HEK293 (cell line): ENCODE measurements around the gene HDHD2.

Experiments
- CTCF ChIA-PET: fragments of 350-600 bp; formaldehyde crosslinking; extraction: SDS; loops from one replicate; lab custom pipeline; 2021; ENCODE audit warnings: antibody characterized with exemption; lab: Yijun Ruan, JAX
- POLR2A ChIA-PET: fragments of 300-600 bp; formaldehyde crosslinking; extraction: SDS; loops from one replicate; lab custom pipeline; 2020; ENCODE audit warnings: antibody characterized with exemption, inconsistent platforms; lab: Yijun Ruan, JAX
- H3K27ac ChIP-seq: fragments of 200-500 bp; sonication (Bioruptor generic); 2 replicates; pipeline ENCODE4 v1.5.1; 2014; ENCODE audit warnings: low read depth, low read length, control low read depth, inconsistent platforms; ENCODE audit errors: extremely low read depth
- H3K36me3 ChIP-seq, 2 experiments: fragments of 200-500 bp in 1 of 2; sonication (Bioruptor generic) in 1 of 2; 1 replicate in 1 of 2; 2 replicates in 1 of 2; pipeline ENCODE4 v1.5.1; 2014 to 2017; ENCODE audit warnings: inconsistent platforms in 2 of 2, low read length in 2 of 2; ENCODE audit not compliant: control insufficient read depth in 2 of 2, insufficient read depth in 1 of 2
- H3K4me1 ChIP-seq: fragments of 200-500 bp; sonication (Bioruptor generic); 2 replicates; pipeline ENCODE4 v1.5.1; 2014; ENCODE audit warnings: mild to moderate bottlenecking, low read length, inconsistent platforms; ENCODE audit not compliant: control insufficient read depth, insufficient read depth
- H3K4me3 ChIP-seq: 2 replicates; pipeline ENCODE4 v1.5.1; 2011; ENCODE audit warnings: low read depth, mild to moderate bottlenecking, control low read depth, low read length, moderate library complexity
- H3K9me3 ChIP-seq: fragments of 200-500 bp; sonication (Bioruptor generic); 2 replicates; pipeline ENCODE4 v1.5.1; 2014; ENCODE audit warnings: low read depth, low read length, inconsistent platforms; ENCODE audit not compliant: control insufficient read depth, insufficient read depth
- GLI2 ChIP-seq: fragments of 450-650 bp; formaldehyde crosslinking; IDR thresholded peaks from 2 replicates; pipeline ENCODE4; 2017; ENCODE audit warnings: missing biosample characterization, missing genetic modification characterization, low read depth, borderline replicate concordance
- HIC1 ChIP-seq: fragments of 450-650 bp; formaldehyde crosslinking; IDR thresholded peaks from 2 replicates; pipeline ENCODE4 v1.5.1; 2016; ENCODE audit warnings: missing biosample characterization, missing genetic modification characterization
- KLF9 ChIP-seq: fragments of 450-650 bp; formaldehyde crosslinking; IDR thresholded peaks from 2 replicates; pipeline ENCODE4 v1.5.1; 2016; ENCODE audit warnings: missing biosample characterization, missing genetic modification characterization, low read depth
- REPIN1 ChIP-seq: fragments of 450-650 bp; formaldehyde crosslinking; IDR thresholded peaks from 2 replicates; pipeline ENCODE4 v1.5.1; 2017; ENCODE audit warnings: missing biosample characterization, missing genetic modification characterization, low read depth
- SETDB1 ChIP-seq: IDR thresholded peaks from one replicate; pipeline ENCODE4 v1.6.1; 2017; ENCODE audit warnings: mild to moderate bottlenecking, low read length, moderate library complexity, mixed read lengths; ENCODE audit not compliant: insufficient read length
- SP2 ChIP-seq: fragments of 450-650 bp; formaldehyde crosslinking; IDR thresholded peaks from 2 replicates; pipeline ENCODE4 v1.5.1; 2016; ENCODE audit warnings: missing biosample characterization, missing genetic modification characterization
- ZBTB49 ChIP-seq: fragments of 450-650 bp; formaldehyde crosslinking; IDR thresholded peaks from 2 replicates; pipeline ENCODE4 v1.5.1; 2016; ENCODE audit warnings: missing biosample characterization, missing genetic modification characterization, low read depth
- ZNF133 ChIP-seq: fragments of 450-650 bp; formaldehyde crosslinking; IDR thresholded peaks from 2 replicates; pipeline ENCODE4 v1.5.1; 2016; ENCODE audit warnings: missing biosample characterization, missing genetic modification characterization
- ZNF18 ChIP-seq: fragments of 450-650 bp; formaldehyde crosslinking; IDR thresholded peaks from 2 replicates; pipeline ENCODE4 v1.5.1; 2016; ENCODE audit warnings: missing biosample characterization, missing genetic modification characterization
- ZNF184 ChIP-seq: fragments of 450-650 bp; IDR thresholded peaks from 2 replicates; pipeline ENCODE4 v1.5.1; 2018; ENCODE audit warnings: missing biosample characterization, mild to moderate bottlenecking, missing genetic modification characterization
- ZNF202 ChIP-seq: fragments of 450-650 bp; formaldehyde crosslinking; IDR thresholded peaks from 2 replicates; pipeline ENCODE4 v1.5.1; 2016; ENCODE audit warnings: missing biosample characterization, missing genetic modification characterization, borderline replicate concordance
- ZNF302 ChIP-seq: fragments of 450-650 bp; formaldehyde crosslinking; IDR thresholded peaks from 2 replicates; pipeline ENCODE4 v1.5.1; 2016; ENCODE audit warnings: missing biosample characterization, missing genetic modification characterization, low read depth
- ZNF391 ChIP-seq: fragments of 450-650 bp; formaldehyde crosslinking; IDR thresholded peaks from 2 replicates; pipeline ENCODE4 v1.5.1; 2016; ENCODE audit warnings: low read depth, missing biosample characterization, missing genetic modification characterization, borderline replicate concordance
- ZNF544 ChIP-seq: fragments of 450-650 bp; formaldehyde crosslinking; IDR thresholded peaks from 2 replicates; pipeline ENCODE4 v1.5.0; 2017; ENCODE audit warnings: missing biosample characterization, missing genetic modification characterization
- ZNF585B ChIP-seq: fragments of 450-650 bp; formaldehyde crosslinking; IDR thresholded peaks from 2 replicates; pipeline ENCODE4 v1.5.1; 2016; ENCODE audit warnings: missing biosample characterization, missing genetic modification characterization
- ZNF600 ChIP-seq: fragments of 450-650 bp; formaldehyde crosslinking; IDR thresholded peaks from 2 replicates; pipeline ENCODE4 v1.5.1; 2016; ENCODE audit warnings: missing biosample characterization, missing genetic modification characterization
- ZNF610 ChIP-seq: fragments of 450-650 bp; formaldehyde crosslinking; IDR thresholded peaks from 2 replicates; pipeline ENCODE4 v1.5.1; 2016; ENCODE audit warnings: missing biosample characterization, missing genetic modification characterization, borderline replicate concordance
- ZNF677 ChIP-seq: fragments of 450-650 bp; IDR thresholded peaks from 2 replicates; pipeline ENCODE4 v1.5.0; 2018; ENCODE audit warnings: missing biosample characterization, mild to moderate bottlenecking, missing genetic modification characterization, moderate library complexity
- ZNF701 ChIP-seq: fragments of 450-650 bp; formaldehyde crosslinking; IDR thresholded peaks from 2 replicates; pipeline ENCODE4 v1.5.1; 2016; ENCODE audit warnings: missing biosample characterization, missing genetic modification characterization
- ZSCAN16 ChIP-seq: fragments of 450-650 bp; formaldehyde crosslinking; IDR thresholded peaks from 2 replicates; pipeline ENCODE4 v1.5.1; 2016; ENCODE audit warnings: missing biosample characterization, missing genetic modification characterization
- ZSCAN30 ChIP-seq: fragments of 450-650 bp; IDR thresholded peaks from 2 replicates; pipeline ENCODE4 v1.5.1; 2018; ENCODE audit warnings: missing biosample characterization, mild to moderate bottlenecking, missing genetic modification characterization, moderate library complexity
- TF ChIP-seq, protein P1 (sequence below): fragments of 450-650 bp; formaldehyde crosslinking; IDR thresholded peaks from 2 replicates; pipeline ENCODE4 v1.5.1; 2016; ENCODE audit warnings: missing biosample characterization, missing genetic modification characterization
- TF ChIP-seq, protein P2 (sequence below): fragments of 450-650 bp; formaldehyde crosslinking; IDR thresholded peaks from 2 replicates; pipeline ENCODE4 v1.5.1; 2016; ENCODE audit warnings: missing biosample characterization, missing genetic modification characterization
- TF ChIP-seq, protein P3 (sequence below): fragments of 450-650 bp; IDR thresholded peaks from 2 replicates; pipeline ENCODE4 v1.5.1; 2018; ENCODE audit warnings: missing biosample characterization, missing genetic modification characterization

The HDHD2 gene

DNA sequence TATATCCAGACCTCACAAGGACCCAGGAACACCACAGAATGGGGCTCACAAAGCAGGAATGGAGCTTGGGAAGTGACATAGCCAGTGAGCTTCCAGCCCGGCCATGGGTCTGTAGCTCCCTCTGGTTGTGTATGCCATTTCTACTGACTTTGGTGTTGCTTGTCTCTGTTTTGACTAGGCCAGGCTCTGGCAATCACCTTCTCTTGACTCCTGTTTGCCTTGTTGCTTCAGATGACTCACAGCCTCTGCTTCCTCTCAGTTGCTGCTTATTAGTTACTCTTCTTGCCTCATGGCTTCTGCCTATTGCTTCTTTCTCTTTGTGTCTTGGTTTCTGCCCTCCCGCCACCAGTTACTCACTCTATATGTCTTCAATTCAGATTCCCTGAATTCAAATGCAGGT is 41.7 kb upstream of the HDHD2 start:
- H3K4me3 ChIP-seq: no peak overlapping the region
- ChIA-PET POLR2A (no interaction called here), CTCF (interaction anchor here (1.2 kb wide), 1 partner anchor 18 kb away, joined by 4 read pairs; no protein-coding TSS in a partner anchor)
- no peaks in the 10 kb centered on the region for H3K36me3 ChIP-seq
- H3K4me1 ChIP-seq: no peaks in the 10 kb centered on the region
- no peak overlapping the region for H3K27ac ChIP-seq
- TF ChIP-seq ZBTB49 (tag by site-specific recombination) (no peak), ZNF202 (tag by site-specific recombination) (no peak), ZNF701 (tag by site-specific recombination) (no peak), REPIN1 (tag by site-specific recombination) (no peak), ZNF677 (no peak), ZNF18 (tag by site-specific recombination) (no peak), ZNF184 (no peak), ZNF585B (tag by site-specific recombination) (no peak), ZNF133 (tag by site-specific recombination) (no peak), ZNF600 (tag by site-specific recombination) (no peak), SP2 (tag by site-specific recombination) (no peak), ZNF391 (no peak), ZSCAN30 (tag by site-specific recombination) (no peak), SETDB1 (no peak)
- TF ChIP-seq, protein P1, sequence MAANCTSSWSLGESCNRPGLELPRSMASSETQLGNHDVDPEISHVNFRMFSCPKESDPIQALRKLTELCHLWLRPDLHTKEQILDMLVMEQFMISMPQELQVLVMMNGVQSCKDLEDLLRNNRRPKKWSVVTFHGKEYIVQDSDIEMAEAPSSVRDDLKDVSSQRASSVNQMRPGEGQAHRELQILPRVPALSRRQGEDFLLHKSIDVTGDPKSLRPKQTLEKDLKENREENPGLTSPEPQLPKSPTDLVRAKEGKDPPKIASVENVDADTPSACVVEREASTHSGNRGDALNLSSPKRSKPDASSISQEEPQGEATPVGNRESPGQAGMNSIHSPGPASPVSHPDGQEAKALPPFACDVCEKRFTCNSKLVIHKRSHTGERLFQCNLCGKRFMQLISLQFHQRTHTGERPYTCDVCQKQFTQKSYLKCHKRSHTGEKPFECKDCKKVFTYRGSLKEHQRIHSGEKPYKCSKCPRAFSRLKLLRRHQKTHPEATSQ: no peak
- TF ChIP-seq, protein P2, sequence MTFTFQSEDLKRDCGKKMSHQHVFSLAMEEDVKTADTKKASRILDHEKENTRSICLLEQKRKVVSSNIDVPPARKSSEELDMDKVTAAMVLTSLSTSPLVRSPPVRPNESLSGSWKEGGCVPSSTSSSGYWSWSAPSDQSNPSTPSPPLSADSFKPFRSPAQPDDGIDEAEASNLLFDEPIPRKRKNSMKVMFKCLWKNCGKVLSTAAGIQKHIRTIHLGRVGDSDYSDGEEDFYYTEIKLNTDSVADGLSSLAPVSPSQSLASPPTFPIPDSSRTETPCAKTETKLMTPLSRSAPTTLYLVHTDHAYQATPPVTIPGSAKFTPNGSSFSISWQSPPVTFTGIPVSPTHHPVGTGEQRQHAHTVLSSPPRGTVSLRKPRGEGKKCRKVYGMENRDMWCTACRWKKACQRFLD (tag by site-specific recombination): no peak
- TF ChIP-seq, all 188 proteins: peak for 0
- no peaks in the 10 kb centered on the region for H3K9me3 ChIP-seq

GRCh38 chr18:47187721-47188120 is 37.4 kb upstream of the HDHD2 start:
- ChIA-PET POLR2A (no interaction called here), CTCF (interaction anchor here (0.7 to 2.3 kb wide), 4 partner anchors 17 to 585 kb away, joined by 3 to 10 read pairs (median 4); no protein-coding TSS in a partner anchor)
- Histone ChIP-seq H3K9me3 (no peaks in the 10 kb centered on the region), H3K36me3 (no peaks in the 10 kb centered on the region), H3K27ac (no peak overlapping the region), H3K4me1 (no peaks in the 10 kb centered on the region), H3K4me3 (no peak overlapping the region)
- TF ChIP-seq ZNF544 (tag by site-specific recombination) (no peak), GLI2 (tag by site-specific recombination) (no peak), HIC1 (tag by site-specific recombination) (no peak), REPIN1 (tag by site-specific recombination) (no peak), ZNF610 (tag by site-specific recombination) (no peak), ZSCAN16 (no peak), ZNF302 (tag by site-specific recombination) (no peak), ZNF184 (no peak), KLF9 (no peak)
- TF ChIP-seq, protein P3, sequence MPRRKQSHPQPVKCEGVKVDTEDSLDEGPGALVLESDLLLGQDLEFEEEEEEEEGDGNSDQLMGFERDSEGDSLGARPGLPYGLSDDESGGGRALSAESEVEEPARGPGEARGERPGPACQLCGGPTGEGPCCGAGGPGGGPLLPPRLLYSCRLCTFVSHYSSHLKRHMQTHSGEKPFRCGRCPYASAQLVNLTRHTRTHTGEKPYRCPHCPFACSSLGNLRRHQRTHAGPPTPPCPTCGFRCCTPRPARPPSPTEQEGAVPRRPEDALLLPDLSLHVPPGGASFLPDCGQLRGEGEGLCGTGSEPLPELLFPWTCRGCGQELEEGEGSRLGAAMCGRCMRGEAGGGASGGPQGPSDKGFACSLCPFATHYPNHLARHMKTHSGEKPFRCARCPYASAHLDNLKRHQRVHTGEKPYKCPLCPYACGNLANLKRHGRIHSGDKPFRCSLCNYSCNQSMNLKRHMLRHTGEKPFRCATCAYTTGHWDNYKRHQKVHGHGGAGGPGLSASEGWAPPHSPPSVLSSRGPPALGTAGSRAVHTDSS (tag by site-specific recombination): no peak
